ELF-1 (cell line): ENCODE results near the gene PTPRN2.

Experiments
- DNase-seq: peaks from one replicate; pipeline ENCODE4 v3.0.0-alpha.2; 2016; ENCODE audit warnings: low read depth, low spot score

The PTPRN2 gene

GRCh38 chr7:158123753-158124152, 463.9 kb downstream of the PTPRN2 start:
- DNase-seq, result no peak

GRCh38 chr7:158123214-158123613, 464.4 kb downstream of the PTPRN2 start:
- no peak for DNase-seq

GRCh38 chr7:158121441-158122045, 466.1 kb downstream of the PTPRN2 start:
- no peak for DNase-seq

- no peak for DNase-seq
These were observed 466.9 kb downstream of the PTPRN2 start for GRCh38 chr7:158120716-158121115.

GRCh38 chr7:158120316-158120715, 467.3 kb downstream of the PTPRN2 start:
- DNase-seq, result no peak

GRCh38 chr7:158117341-158118222, 470.0 kb downstream of the PTPRN2 start:
- DNase-seq, result no peak

GRCh38 chr7:158116235-158116634, 471.4 kb downstream of the PTPRN2 start:
- no peak for DNase-seq

- DNase-seq, result no peak
These were observed 473.4 kb downstream of the PTPRN2 start for GRCh38 chr7:158114056-158114850.

- no peak for DNase-seq
These were observed 474.1 kb downstream of the PTPRN2 start for GRCh38 chr7:158113321-158114025.

GRCh38 chr7:158112571-158113320, 474.9 kb downstream of the PTPRN2 start:
- no peak for DNase-seq

GRCh38 chr7:158111906-158112570, 475.6 kb downstream of the PTPRN2 start:
- no peak for DNase-seq

- DNase-seq, result peak; percentile 57
These were observed 476.4 kb downstream of the PTPRN2 start for GRCh38 chr7:158111049-158111751.

GRCh38 chr7:158110661-158111048, 477.0 kb downstream of the PTPRN2 start:
- DNase-seq, result no peak

GRCh38 chr7:158110034-158110590, 477.5 kb downstream of the PTPRN2 start:
- DNase-seq, result no peak

GRCh38 chr7:158109364-158110033, 478.1 kb downstream of the PTPRN2 start:
- DNase-seq, result no peak

- DNase-seq, result no peak
These were observed 478.9 kb downstream of the PTPRN2 start for GRCh38 chr7:158108646-158109293.

GRCh38 chr7:158107806-158108205, 479.8 kb downstream of the PTPRN2 start:
- DNase-seq, result no peak

GRCh38 chr7:158106272-158106671, 481.4 kb downstream of the PTPRN2 start:
- no peak for DNase-seq
